AG04450 (cell line): ENCODE measurements around the gene CARS2. TPM values are rescaled to one million over a fixed set of nuclear protein-coding genes. Genes with fewer than 3 reads are reported as not detected.
"Not testable (repeated sequence)": the region's sequence is repeated elsewhere in the genome, so short reads cannot be mapped to it uniquely, and the experiment has no call there.

ENCODE experiments used
- CTCF ChIA-PET: fragments of 300-600, 350-600 bp; formaldehyde crosslinking; extraction: SDS; loops from one replicate; lab custom pipeline; 2022; ENCODE audit warnings: antibody characterized with exemption, inconsistent platforms; lab: Charles Lee
- POLR2A ChIA-PET: fragments of 350-600 bp; formaldehyde crosslinking; extraction: SDS; loops from one replicate; lab custom pipeline; 2021; ENCODE audit warnings: antibody characterized with exemption, inconsistent platforms; lab: Yijun Ruan, JAX
- DNase-seq: peaks from one replicate; pipeline ENCODE4 v3.0.0-alpha.2; 2011; ENCODE audit warnings: low read depth, low spot score
- H3K27ac ChIP-seq: one replicate; pipeline ENCODE4 v1.5.1; 2012; ENCODE audit warnings: low read depth, low read length, control low read depth
- H3K27me3 ChIP-seq: one replicate; pipeline ENCODE4 v1.6.0; 2012; ENCODE audit warnings: low read length; ENCODE audit not compliant: control insufficient read depth, insufficient read depth
- H3K4me3 ChIP-seq: 2 replicates; pipeline ENCODE4 v1.5.1; 2011; ENCODE audit warnings: mild to moderate bottlenecking, low read depth, low read length, control low read depth
- H3K9me3 ChIP-seq: 2 replicates; pipeline ENCODE4 v1.5.1; 2012; ENCODE audit warnings: low read length; ENCODE audit not compliant: control insufficient read depth, insufficient read depth
- polyA plus RNA-seq: library from polyadenylated mRNA; depleted of rRNA; stranded (reverse); fragments of >200 nt; gene quantifications from 2 replicates; pipeline ENCODE4 v1.2.3, GENCODE V29; 2011
- TF ChIP-seq, protein P1 (sequence below): IDR thresholded peaks from 2 replicates; pipeline ENCODE4 v1.5.1; 2011; ENCODE audit warnings: low read depth, low read length, control low read depth, inconsistent platforms

Gene CARS2
- polyA plus RNA-seq, 1 experiment = 51.5 TPM

DNA sequence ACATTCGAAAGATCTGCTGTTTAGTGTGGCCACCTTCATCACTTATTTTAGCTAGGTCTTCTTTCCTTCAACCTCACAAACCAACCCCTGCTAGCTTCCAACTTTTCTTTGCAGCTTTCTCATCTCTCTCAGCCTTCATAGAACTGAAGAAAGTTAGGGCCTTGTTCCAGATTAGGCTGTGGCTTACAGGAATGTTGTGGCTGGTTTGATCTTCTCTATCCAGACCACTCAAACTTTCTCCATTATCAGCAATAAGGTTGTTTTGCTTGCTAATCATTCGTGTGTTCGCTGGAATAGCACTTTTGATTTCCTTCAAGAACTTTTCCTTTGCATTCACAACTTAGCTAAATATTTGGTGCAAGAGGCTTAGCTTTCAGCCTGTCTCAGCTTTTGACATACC lies 44.7 kb downstream of the CARS2 start:
- Histone ChIP-seq H3K9me3 (peaks cover 13% of the 10 kb centered on the region), H3K27me3 (no peaks in the 10 kb centered on the region), H3K4me3 (no peak overlapping the region), H3K27ac (no peak overlapping the region)
- DNase-seq = no peak
- TF ChIP-seq, protein P1, sequence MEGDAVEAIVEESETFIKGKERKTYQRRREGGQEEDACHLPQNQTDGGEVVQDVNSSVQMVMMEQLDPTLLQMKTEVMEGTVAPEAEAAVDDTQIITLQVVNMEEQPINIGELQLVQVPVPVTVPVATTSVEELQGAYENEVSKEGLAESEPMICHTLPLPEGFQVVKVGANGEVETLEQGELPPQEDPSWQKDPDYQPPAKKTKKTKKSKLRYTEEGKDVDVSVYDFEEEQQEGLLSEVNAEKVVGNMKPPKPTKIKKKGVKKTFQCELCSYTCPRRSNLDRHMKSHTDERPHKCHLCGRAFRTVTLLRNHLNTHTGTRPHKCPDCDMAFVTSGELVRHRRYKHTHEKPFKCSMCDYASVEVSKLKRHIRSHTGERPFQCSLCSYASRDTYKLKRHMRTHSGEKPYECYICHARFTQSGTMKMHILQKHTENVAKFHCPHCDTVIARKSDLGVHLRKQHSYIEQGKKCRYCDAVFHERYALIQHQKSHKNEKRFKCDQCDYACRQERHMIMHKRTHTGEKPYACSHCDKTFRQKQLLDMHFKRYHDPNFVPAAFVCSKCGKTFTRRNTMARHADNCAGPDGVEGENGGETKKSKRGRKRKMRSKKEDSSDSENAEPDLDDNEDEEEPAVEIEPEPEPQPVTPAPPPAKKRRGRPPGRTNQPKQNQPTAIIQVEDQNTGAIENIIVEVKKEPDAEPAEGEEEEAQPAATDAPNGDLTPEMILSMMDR = no peak
- ChIA-PET POLR2A (no interaction called here), CTCF (interaction anchor here (1.3 kb wide), 1 partner anchor 17 kb away, joined by 6 read pairs; no protein-coding TSS in a partner anchor)

- H3K27ac ChIP-seq, CTCF ChIA-PET, H3K27me3 ChIP-seq, H3K4me3 ChIP-seq, DNase-seq: not testable (repeated sequence)
- POLR2A ChIA-PET = interaction anchor here (1.1 kb wide), 1 partner anchor 12 kb away, joined by 3 read pairs; no protein-coding TSS in a partner anchor
- H3K9me3 ChIP-seq = peaks cover 13% of the 10 kb centered on the region
Observed at GRCh38 chr13:110658218-110658911, 47.6 kb downstream of the CARS2 start.

DNA sequence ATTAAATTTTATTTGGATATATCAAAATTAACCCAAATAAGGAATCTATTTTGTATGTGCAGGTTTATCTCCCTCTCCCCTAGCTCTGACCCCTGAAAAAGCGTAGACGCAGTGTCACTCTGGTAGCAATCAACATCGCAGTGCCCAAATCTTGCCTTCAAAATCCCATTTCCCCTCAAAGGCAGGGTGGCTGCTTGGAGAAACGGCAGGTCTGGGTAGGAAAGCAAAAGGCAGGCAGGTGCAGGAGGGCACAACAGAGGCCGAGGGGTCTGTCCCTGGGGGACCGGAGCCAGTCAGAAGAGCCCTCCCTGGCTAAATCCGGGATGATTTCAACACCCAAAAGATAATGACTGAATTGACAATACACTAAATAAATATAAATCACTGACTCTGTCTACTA lies 48.7 kb downstream of the CARS2 start:
- no peak for DNase-seq
- Histone ChIP-seq H3K9me3 (peaks cover 11% of the 10 kb centered on the region), H3K27ac (no peak overlapping the region), H3K4me3 (no peak overlapping the region), H3K27me3 (no peaks in the 10 kb centered on the region)
- POLR2A ChIA-PET = interaction anchor here (0.6 kb wide), 1 partner anchor 37 kb away, joined by 3 read pairs; no protein-coding TSS in a partner anchor
- CTCF ChIA-PET = interaction anchor here (1.7 kb wide), 1 partner anchor 13 kb away, joined by 5 read pairs; no protein-coding TSS in a partner anchor
- TF ChIP-seq, protein P1 = no peak

DNA sequence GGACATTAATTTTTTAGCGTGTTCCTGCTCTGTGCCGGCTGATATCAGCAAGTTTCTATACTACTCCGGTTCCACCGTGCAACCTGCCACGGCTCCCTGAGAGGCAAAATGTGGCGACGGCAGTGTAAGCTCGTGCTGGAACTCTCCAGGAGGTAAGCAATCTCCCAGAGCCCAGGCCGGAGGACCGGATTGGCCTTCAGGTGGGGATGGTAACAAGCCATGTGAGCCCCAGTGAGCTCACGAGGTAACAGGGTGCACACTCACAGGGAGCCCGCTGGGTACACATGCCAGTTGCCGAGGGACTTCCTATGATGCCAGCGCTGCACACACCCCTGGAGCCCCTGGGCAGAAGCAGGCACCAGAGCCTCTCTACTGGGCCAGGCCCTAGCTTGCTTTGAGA lies 52.1 kb downstream of the CARS2 start:
- CTCF ChIA-PET = interaction anchor here (1.1 kb wide), 1 partner anchor 60 kb away, joined by 5 read pairs; no protein-coding TSS in a partner anchor
- no peak for DNase-seq

GRCh38 chr13:110653271-110653670 lies 52.6 kb downstream of the CARS2 start:
- TF ChIP-seq, protein P1 = no peak
- POLR2A ChIA-PET = no interaction called here

More for the DNA sequence above, 52.1 kb downstream of the CARS2 start:
- TF ChIP-seq, protein P1 = no peak
- no peaks in the 10 kb centered on the region for H3K27me3 ChIP-seq
- H3K27ac ChIP-seq = no peak overlapping the region
- no peaks in the 10 kb centered on the region for H3K9me3 ChIP-seq
- POLR2A ChIA-PET = no interaction called here
- no peak overlapping the region for H3K4me3 ChIP-seq

More at GRCh38 chr13:110653271-110653670, 52.6 kb downstream of the CARS2 start:
- no peak overlapping the region for H3K27ac ChIP-seq
- no peaks in the 10 kb centered on the region for H3K27me3 ChIP-seq
- H3K9me3 ChIP-seq = no peaks in the 10 kb centered on the region
- no peak for DNase-seq
- CTCF ChIA-PET = no interaction called here
- H3K4me3 ChIP-seq = no peak overlapping the region
